SK-N-SH treated with all-trans-retinoic acid at 6 μM for 48 hours (cell line): ENCODE data around the gene PLEKHM3.

Source experiments
- ATAC-seq: fragments of 200-7000 bp; cut with Tn5 transposase; 3 replicates; pipeline ENCODE4 v1.9.1; 2020; ENCODE audit warnings: mild to moderate bottlenecking, moderate library complexity
- ARNTL ChIP-seq: fragments of 450-650 bp; formaldehyde crosslinking; IDR thresholded peaks from 2 replicates; pipeline ENCODE4 v1.5.0; 2020; ENCODE audit warnings: low read depth, mild to moderate bottlenecking, moderate library complexity, borderline replicate concordance
- CSDC2 ChIP-seq: fragments of 250-450 bp; sonication (Bioruptor Pico); IDR thresholded peaks from 2 replicates; pipeline ENCODE4 v1.5.0; 2020; ENCODE audit warnings: mild to moderate bottlenecking, moderate library complexity
- ESRRG ChIP-seq: fragments of 250-450 bp; sonication (Bioruptor Pico); IDR thresholded peaks from 2 replicates; pipeline ENCODE4 v1.6.1; 2021; ENCODE audit warnings: mild to moderate bottlenecking
- GLIS3 ChIP-seq: fragments of 250-450 bp; sonication (Bioruptor Pico); IDR thresholded peaks from 2 replicates; pipeline ENCODE4 v1.5.0; 2020; ENCODE audit warnings: mild to moderate bottlenecking, moderate library complexity
- ISL1 ChIP-seq: fragments of 250-450 bp; sonication (Bioruptor Pico); IDR thresholded peaks from 2 replicates; pipeline ENCODE4 v2.1.2; 2022; ENCODE audit warnings: mild to moderate bottlenecking, moderate library complexity
- OSR1 ChIP-seq: fragments of 250-450 bp; sonication (Bioruptor Pico); IDR thresholded peaks from 2 replicates; pipeline ENCODE4 v1.8.0; 2022; ENCODE audit warnings: moderate library complexity, mild to moderate bottlenecking, inconsistent platforms
- PPARA ChIP-seq: fragments of 250-450 bp; sonication (Bioruptor Pico); IDR thresholded peaks from 2 replicates; pipeline ENCODE4 v1.5.0; 2020; ENCODE audit warnings: mild to moderate bottlenecking, borderline replicate concordance
- RARB ChIP-seq: fragments of 250-450 bp; sonication (Bioruptor Pico); IDR thresholded peaks from 2 replicates; pipeline ENCODE4 v1.8.0; 2021; ENCODE audit warnings: mild to moderate bottlenecking, moderate library complexity
- SNAI2 ChIP-seq: fragments of 250-450 bp; sonication (Bioruptor Pico); IDR thresholded peaks from 2 replicates; pipeline ENCODE4 v1.5.0; 2020; ENCODE audit warnings: mild to moderate bottlenecking, moderate library complexity
- TCF4 ChIP-seq: fragments of 250-450 bp; sonication (Bioruptor Pico); IDR thresholded peaks from 2 replicates; pipeline ENCODE4 v1.8.0; 2021; ENCODE audit warnings: mild to moderate bottlenecking, moderate library complexity, borderline replicate concordance
- TOX ChIP-seq: fragments of 250-450 bp; sonication (Bioruptor Pico); IDR thresholded peaks from 2 replicates; pipeline ENCODE4 v1.8.0; 2021; ENCODE audit warnings: mild to moderate bottlenecking, moderate library complexity, borderline replicate concordance
- ZC3H10 ChIP-seq: fragments of 250-450 bp; sonication (Bioruptor Pico); IDR thresholded peaks from 2 replicates; pipeline ENCODE4 v1.5.1; 2021; ENCODE audit warnings: mild to moderate bottlenecking, moderate library complexity
- ZFP3 ChIP-seq: fragments of 250-450 bp; sonication (Bioruptor Pico); IDR thresholded peaks from 2 replicates; pipeline ENCODE4 v1.5.0; 2020; ENCODE audit warnings: mild to moderate bottlenecking, moderate library complexity
- ZFP30 ChIP-seq: fragments of 450-650 bp; formaldehyde crosslinking; IDR thresholded peaks from 2 replicates; pipeline ENCODE4 v1.5.0; 2022; ENCODE audit warnings: mild to moderate bottlenecking, moderate library complexity
- ZNF565 ChIP-seq: fragments of 450-650 bp; formaldehyde crosslinking; conservative IDR thresholded peaks from 2 replicates; pipeline ENCODE4 v1.5.0; 2020; ENCODE audit warnings: low read depth, mild to moderate bottlenecking, moderate library complexity
- ZNF70 ChIP-seq: fragments of 450-650 bp; formaldehyde crosslinking; IDR thresholded peaks from 2 replicates; pipeline ENCODE4 v1.5.0; 2020; ENCODE audit warnings: mild to moderate bottlenecking, moderate library complexity
- TF ChIP-seq, protein P1 (sequence below): fragments of 250-450 bp; sonication (Bioruptor Pico); IDR thresholded peaks from 2 replicates; pipeline ENCODE4 v1.5.1; 2021; ENCODE audit warnings: mild to moderate bottlenecking, moderate library complexity
- TF ChIP-seq, protein P2 (sequence below): fragments of 250-450 bp; sonication (Bioruptor Pico); IDR thresholded peaks from 2 replicates; pipeline ENCODE4 v1.5.0; 2020; ENCODE audit warnings: mild to moderate bottlenecking, moderate library complexity
- TF ChIP-seq, protein P3 (sequence below): fragments of 250-450 bp; sonication (Bioruptor Pico); IDR thresholded peaks from 2 replicates; pipeline ENCODE4 v1.8.0; 2021; ENCODE audit warnings: low read depth, mild to moderate bottlenecking, moderate library complexity, borderline replicate concordance
- TF ChIP-seq, protein P4 (sequence below): fragments of 250-450 bp; sonication (Bioruptor Pico); IDR thresholded peaks from 2 replicates; pipeline ENCODE4 v1.5.1; 2020; ENCODE audit warnings: low read depth, mild to moderate bottlenecking, moderate library complexity
- TF ChIP-seq, protein P5 (sequence below): fragments of 250-450 bp; sonication (Bioruptor Pico); IDR thresholded peaks from 2 replicates; pipeline ENCODE4 v1.8.0; 2020; ENCODE audit warnings: mild to moderate bottlenecking, moderate library complexity, borderline replicate concordance

PLEKHM3 gene

DNA sequence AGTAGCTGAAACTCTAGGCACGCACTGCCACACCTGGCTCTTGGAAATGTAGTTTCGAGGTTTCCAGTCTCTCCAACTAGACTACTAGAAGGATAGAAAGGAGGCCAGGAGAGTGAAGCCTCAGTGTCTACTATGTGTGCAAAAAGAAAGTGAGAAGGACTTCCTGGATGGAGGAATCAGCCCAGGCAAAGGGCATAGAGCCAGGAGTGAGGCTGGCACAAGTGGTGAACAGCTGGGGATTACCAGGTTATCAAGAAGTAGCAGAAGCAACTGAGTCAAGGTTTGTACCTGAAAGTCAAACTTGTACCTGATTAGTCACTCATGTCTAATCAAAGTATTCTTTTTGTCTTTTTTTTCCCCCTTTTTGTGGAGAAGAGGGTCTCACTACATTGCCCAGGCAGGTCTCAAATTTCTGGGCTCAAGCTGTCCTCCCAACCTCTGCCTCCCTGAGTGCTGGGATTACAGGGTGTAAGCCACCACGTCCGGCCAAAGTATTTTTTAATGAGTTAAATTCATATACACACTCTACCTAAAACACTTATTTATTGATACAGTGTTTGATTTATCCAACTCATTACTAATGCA, 246.9 kb downstream of the PLEKHM3 start (continued):
- TF ChIP-seq, protein P1, sequence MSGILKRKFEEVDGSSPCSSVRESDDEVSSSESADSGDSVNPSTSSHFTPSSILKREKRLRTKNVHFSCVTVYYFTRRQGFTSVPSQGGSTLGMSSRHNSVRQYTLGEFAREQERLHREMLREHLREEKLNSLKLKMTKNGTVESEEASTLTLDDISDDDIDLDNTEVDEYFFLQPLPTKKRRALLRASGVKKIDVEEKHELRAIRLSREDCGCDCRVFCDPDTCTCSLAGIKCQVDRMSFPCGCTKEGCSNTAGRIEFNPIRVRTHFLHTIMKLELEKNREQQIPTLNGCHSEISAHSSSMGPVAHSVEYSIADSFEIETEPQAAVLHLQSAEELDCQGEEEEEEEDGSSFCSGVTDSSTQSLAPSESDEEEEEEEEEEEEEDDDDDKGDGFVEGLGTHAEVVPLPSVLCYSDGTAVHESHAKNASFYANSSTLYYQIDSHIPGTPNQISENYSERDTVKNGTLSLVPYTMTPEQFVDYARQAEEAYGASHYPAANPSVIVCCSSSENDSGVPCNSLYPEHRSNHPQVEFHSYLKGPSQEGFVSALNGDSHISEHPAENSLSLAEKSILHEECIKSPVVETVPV (CRISPR knock-in tag): no peak

DNA sequence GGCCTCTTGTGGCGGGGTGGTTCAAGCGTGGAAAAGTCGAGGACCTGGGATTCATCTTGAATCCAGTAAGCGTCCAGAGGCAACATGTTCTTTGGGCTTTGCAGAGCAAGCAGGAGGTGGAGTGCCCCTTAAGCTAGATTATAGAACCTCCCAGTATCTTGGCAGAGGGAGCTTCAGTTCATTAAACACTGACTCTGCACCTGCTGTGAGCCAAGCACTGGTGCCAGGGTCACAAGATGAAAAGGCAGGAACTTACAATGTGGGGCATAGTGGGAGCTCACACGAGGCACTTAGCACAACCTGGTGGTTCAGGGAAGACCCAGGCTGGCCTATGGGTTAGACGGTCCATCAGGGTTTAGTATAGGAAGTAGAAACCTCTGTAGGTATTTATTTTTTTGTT, 248.2 kb downstream of the PLEKHM3 start:
- TF ChIP-seq ZNF565 (CRISPR knock-in tag) (no peak), ZNF70 (CRISPR knock-in tag) (no peak), GLIS3 (CRISPR knock-in tag) (no peak), ARNTL (CRISPR knock-in tag) (no peak), PPARA (CRISPR knock-in tag) (no peak)

DNA sequence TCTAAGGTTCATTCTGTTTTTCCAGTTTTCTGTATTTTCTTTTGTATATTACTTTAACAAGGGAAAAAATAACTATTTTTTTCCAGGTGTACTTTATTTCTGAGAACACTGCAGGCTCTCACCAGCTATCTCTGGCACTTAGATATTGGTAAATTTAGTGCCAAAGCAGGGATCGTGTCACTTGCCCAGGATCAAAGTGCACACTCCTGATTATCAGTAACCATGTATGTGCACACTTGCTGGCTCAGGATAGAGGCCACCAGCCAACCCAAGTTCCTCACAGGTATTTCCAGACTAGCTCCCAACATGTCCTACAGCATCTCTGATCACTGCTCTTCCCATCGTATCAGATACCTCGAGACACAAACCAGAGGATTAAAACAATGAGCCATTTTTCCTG, 249.9 kb downstream of the PLEKHM3 start:
- no peak for ATAC-seq
- TF ChIP-seq RARB (CRISPR knock-in tag) (no peak), ISL1 (CRISPR knock-in tag) (no peak), CSDC2 (no peak), ZFP30 (CRISPR knock-in tag) (no peak), TOX (CRISPR knock-in tag) (no peak), SNAI2 (CRISPR knock-in tag) (no peak), ZNF70 (CRISPR knock-in tag) (no peak), OSR1 (CRISPR knock-in tag) (no peak), TCF4 (no peak), ZNF565 (CRISPR knock-in tag) (no peak), ESRRG (CRISPR knock-in tag) (no peak), ZC3H10 (CRISPR knock-in tag) (no peak)
- TF ChIP-seq, protein P2, sequence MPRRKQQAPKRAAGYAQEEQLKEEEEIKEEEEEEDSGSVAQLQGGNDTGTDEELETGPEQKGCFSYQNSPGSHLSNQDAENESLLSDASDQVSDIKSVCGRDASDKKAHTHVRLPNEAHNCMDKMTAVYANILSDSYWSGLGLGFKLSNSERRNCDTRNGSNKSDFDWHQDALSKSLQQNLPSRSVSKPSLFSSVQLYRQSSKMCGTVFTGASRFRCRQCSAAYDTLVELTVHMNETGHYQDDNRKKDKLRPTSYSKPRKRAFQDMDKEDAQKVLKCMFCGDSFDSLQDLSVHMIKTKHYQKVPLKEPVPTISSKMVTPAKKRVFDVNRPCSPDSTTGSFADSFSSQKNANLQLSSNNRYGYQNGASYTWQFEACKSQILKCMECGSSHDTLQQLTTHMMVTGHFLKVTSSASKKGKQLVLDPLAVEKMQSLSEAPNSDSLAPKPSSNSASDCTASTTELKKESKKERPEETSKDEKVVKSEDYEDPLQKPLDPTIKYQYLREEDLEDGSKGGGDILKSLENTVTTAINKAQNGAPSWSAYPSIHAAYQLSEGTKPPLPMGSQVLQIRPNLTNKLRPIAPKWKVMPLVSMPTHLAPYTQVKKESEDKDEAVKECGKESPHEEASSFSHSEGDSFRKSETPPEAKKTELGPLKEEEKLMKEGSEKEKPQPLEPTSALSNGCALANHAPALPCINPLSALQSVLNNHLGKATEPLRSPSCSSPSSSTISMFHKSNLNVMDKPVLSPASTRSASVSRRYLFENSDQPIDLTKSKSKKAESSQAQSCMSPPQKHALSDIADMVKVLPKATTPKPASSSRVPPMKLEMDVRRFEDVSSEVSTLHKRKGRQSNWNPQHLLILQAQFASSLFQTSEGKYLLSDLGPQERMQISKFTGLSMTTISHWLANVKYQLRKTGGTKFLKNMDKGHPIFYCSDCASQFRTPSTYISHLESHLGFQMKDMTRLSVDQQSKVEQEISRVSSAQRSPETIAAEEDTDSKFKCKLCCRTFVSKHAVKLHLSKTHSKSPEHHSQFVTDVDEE (CRISPR knock-in tag): no peak
- TF ChIP-seq, protein P3, sequence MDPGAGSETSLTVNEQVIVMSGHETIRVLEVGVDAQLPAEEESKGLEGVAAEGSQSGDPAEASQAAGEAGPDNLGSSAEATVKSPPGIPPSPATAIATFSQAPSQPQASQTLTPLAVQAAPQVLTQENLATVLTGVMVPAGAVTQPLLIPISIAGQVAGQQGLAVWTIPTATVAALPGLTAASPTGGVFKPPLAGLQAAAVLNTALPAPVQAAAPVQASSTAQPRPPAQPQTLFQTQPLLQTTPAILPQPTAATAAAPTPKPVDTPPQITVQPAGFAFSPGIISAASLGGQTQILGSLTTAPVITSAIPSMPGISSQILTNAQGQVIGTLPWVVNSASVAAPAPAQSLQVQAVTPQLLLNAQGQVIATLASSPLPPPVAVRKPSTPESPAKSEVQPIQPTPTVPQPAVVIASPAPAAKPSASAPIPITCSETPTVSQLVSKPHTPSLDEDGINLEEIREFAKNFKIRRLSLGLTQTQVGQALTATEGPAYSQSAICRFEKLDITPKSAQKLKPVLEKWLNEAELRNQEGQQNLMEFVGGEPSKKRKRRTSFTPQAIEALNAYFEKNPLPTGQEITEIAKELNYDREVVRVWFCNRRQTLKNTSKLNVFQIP: no peak
- TF ChIP-seq, protein P4, sequence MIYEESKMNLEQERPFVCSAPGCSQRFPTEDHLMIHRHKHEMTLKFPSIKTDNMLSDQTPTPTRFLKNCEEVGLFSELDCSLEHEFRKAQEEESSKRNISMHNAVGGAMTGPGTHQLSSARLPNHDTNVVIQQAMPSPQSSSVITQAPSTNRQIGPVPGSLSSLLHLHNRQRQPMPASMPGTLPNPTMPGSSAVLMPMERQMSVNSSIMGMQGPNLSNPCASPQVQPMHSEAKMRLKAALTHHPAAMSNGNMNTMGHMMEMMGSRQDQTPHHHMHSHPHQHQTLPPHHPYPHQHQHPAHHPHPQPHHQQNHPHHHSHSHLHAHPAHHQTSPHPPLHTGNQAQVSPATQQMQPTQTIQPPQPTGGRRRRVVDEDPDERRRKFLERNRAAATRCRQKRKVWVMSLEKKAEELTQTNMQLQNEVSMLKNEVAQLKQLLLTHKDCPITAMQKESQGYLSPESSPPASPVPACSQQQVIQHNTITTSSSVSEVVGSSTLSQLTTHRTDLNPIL (CRISPR knock-in tag): no peak
- TF ChIP-seq, protein P5, sequence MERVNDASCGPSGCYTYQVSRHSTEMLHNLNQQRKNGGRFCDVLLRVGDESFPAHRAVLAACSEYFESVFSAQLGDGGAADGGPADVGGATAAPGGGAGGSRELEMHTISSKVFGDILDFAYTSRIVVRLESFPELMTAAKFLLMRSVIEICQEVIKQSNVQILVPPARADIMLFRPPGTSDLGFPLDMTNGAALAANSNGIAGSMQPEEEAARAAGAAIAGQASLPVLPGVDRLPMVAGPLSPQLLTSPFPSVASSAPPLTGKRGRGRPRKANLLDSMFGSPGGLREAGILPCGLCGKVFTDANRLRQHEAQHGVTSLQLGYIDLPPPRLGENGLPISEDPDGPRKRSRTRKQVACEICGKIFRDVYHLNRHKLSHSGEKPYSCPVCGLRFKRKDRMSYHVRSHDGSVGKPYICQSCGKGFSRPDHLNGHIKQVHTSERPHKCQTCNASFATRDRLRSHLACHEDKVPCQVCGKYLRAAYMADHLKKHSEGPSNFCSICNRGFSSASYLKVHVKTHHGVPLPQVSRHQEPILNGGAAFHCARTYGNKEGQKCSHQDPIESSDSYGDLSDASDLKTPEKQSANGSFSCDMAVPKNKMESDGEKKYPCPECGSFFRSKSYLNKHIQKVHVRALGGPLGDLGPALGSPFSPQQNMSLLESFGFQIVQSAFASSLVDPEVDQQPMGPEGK (CRISPR knock-in tag): no peak

More for the DNA sequence above, 248.2 kb downstream of the PLEKHM3 start:
- no peak for ATAC-seq

DNA sequence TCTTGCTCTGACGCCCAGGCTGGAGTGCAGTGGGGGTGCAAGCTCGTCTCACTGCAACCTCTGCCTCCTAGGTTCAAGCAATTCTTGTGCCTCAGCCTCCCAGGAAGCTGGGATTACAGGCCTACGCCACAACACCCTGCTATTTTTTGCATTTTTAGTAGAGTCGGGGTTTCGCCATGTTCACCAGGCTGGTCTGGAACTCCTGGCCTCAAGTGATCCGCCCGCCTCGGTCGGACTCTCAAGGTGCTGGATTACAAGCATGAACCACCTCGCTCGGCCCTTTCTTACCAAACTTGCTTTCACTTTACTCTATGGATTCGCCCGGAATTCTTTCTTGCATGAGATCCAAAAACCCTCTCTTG, 252.5 kb downstream of the PLEKHM3 start:
- no peak for ATAC-seq
- no peak for TF ChIP-seq RARB (CRISPR knock-in tag)
- no peak for TF ChIP-seq OSR1 (CRISPR knock-in tag)
- TF ChIP-seq GLIS3 (CRISPR knock-in tag): no peak
- TF ChIP-seq, protein P2 (CRISPR knock-in tag): no peak
- TF ChIP-seq SNAI2 (CRISPR knock-in tag): no peak
- TF ChIP-seq ISL1 (CRISPR knock-in tag): no peak
- no peak for TF ChIP-seq ZFP3
- TF ChIP-seq, protein P4 (CRISPR knock-in tag): no peak
- no peak for TF ChIP-seq ARNTL (CRISPR knock-in tag)
- no peak for TF ChIP-seq ESRRG (CRISPR knock-in tag)
